ENCODE results near the gene TCF7L1. TPM values are rescaled to one million over a fixed set of nuclear protein-coding genes. Genes with fewer than 3 reads are reported as not detected.

Gene TCF7L1
- total RNA-seq, 1 donor from 2014 or later, result 6.6 TPM

DNA sequence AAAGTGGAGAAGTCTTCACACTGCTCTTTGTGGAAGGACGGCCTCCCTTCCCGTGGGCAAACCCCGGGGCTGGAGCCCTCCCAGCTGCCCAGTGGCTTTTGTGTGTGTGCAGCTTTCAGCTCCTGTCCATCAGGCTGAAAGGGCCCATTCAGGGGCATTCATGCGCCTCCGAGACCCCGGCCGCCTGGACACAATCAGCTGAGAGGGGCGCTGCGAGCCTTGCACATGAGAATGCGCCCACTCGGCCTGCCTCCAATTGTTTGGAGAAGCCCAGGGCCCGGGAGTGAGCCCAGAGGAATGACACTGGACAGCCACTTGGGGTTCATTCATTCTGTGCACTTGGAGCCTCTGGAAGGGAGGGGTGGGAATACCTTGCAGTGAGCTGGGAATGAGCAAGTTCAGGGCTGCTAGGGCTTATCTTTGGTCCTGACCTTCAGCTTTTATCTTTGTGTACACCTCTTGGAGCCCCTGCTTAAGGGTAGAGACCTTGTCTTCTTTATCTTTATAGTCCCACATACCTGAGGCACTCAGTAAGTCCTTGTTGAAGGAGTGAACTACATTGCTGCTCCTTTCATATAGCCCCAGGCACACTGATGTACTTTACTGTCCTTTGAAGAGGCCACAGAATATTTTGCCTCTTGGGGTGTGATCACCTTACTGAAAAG lies 56.5 kb downstream of the TCF7L1 start:
- Mint-ChIP-seq H3K4me1 (ENCODE audit: low read depth, unreplicated experiment) (no peaks in the 10 kb centered on the region), H3K4me3 (ENCODE audit: unreplicated experiment) (no peak overlapping the region), H3K27me3 (ENCODE audit: unreplicated experiment) (peaks cover 1% of the 10 kb centered on the region), H3K9me3 (ENCODE audit: unreplicated experiment) (no peaks in the 10 kb centered on the region), H3K27ac (ENCODE audit: unreplicated experiment) (no peak overlapping the region), H3K36me3 (ENCODE audit: unreplicated experiment) (no peaks in the 10 kb centered on the region)
- TF ChIP-seq, protein P1, sequence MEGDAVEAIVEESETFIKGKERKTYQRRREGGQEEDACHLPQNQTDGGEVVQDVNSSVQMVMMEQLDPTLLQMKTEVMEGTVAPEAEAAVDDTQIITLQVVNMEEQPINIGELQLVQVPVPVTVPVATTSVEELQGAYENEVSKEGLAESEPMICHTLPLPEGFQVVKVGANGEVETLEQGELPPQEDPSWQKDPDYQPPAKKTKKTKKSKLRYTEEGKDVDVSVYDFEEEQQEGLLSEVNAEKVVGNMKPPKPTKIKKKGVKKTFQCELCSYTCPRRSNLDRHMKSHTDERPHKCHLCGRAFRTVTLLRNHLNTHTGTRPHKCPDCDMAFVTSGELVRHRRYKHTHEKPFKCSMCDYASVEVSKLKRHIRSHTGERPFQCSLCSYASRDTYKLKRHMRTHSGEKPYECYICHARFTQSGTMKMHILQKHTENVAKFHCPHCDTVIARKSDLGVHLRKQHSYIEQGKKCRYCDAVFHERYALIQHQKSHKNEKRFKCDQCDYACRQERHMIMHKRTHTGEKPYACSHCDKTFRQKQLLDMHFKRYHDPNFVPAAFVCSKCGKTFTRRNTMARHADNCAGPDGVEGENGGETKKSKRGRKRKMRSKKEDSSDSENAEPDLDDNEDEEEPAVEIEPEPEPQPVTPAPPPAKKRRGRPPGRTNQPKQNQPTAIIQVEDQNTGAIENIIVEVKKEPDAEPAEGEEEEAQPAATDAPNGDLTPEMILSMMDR (IDR thresholded peaks at IDR 0.05; ENCODE audit: partially characterized antibody, unreplicated experiment), result no peak
- DNase-seq, result no peak

DNA sequence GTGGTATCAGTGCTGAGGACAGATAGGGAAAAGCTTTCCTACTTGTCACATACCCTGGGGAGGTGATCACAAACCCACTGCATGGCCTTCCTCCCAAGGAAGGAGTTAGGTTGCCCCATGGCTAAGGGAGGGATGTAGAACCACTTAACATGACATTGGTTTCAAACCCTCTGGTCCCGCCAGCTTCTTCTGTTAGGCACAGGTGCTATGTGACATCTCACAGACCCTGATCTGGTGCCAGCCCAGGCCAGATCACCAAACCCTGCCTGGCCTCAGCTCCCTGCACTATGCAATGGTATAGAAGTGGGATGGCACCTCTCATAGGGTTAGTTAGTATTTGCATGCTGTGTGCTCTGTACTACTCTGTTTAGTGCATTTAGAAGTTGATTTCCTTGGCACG lies 58.0 kb downstream of the TCF7L1 start:
- no peaks in the 10 kb centered on the region for H3K36me3 Mint-ChIP-seq (ENCODE audit: unreplicated experiment)
- no peak overlapping the region for H3K4me3 Mint-ChIP-seq (ENCODE audit: unreplicated experiment)
- no peak for DNase-seq
- TF ChIP-seq, protein P1 (IDR thresholded peaks at IDR 0.05; ENCODE audit: partially characterized antibody, unreplicated experiment), result no peak
- peaks cover 1% of the 10 kb centered on the region for H3K27me3 Mint-ChIP-seq (ENCODE audit: unreplicated experiment)
- H3K27ac Mint-ChIP-seq (ENCODE audit: unreplicated experiment), result no peak overlapping the region
- no peaks in the 10 kb centered on the region for H3K4me1 Mint-ChIP-seq (ENCODE audit: low read depth, unreplicated experiment)
- no peaks in the 10 kb centered on the region for H3K9me3 Mint-ChIP-seq (ENCODE audit: unreplicated experiment)

DNA sequence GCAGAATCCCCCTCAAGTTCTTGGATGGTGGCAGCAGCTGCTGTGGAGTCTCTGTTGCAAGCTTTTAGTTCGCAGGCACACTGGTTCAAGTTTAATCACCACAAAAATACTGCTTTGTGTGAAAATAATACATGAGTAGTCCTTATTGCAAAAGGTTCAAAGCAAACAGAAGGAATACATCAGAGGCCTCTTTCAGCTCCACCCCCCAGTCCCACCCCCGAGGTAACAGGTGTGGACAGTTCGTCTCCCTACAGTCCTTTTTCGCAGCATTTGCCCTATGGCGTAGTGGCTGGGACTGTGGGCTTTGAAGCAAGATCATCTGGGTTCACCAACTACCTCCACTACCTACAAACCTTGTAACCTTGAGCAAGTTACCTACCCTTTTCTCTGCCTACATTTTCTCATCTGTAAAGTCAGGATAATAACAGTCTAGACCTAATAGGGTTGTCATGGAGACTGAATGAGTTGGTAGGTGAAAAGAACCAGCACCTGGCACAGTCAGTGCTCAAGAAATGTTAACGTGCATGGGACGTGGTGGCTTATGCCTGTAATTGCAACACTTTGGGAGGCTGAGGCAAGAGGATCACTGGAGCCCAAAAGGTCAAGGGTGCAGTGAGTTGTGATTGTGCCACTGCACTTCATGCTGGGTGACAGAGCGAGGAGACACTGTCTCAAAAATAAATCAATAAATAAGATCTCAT lies 61.7 kb downstream of the TCF7L1 start:
- H3K27me3 Mint-ChIP-seq (ENCODE audit: unreplicated experiment), result no peaks in the 10 kb centered on the region
- no peak overlapping the region for H3K4me3 Mint-ChIP-seq (ENCODE audit: unreplicated experiment)
- no peak overlapping the region for H3K27ac Mint-ChIP-seq (ENCODE audit: unreplicated experiment)
- no peaks in the 10 kb centered on the region for H3K9me3 Mint-ChIP-seq (ENCODE audit: unreplicated experiment)
- H3K36me3 Mint-ChIP-seq (ENCODE audit: unreplicated experiment), result no peaks in the 10 kb centered on the region
- no peak for DNase-seq
- TF ChIP-seq, protein P1 (IDR thresholded peaks at IDR 0.05; ENCODE audit: partially characterized antibody, unreplicated experiment), result no peak
- H3K4me1 Mint-ChIP-seq (ENCODE audit: low read depth, unreplicated experiment), result no peaks in the 10 kb centered on the region

DNA sequence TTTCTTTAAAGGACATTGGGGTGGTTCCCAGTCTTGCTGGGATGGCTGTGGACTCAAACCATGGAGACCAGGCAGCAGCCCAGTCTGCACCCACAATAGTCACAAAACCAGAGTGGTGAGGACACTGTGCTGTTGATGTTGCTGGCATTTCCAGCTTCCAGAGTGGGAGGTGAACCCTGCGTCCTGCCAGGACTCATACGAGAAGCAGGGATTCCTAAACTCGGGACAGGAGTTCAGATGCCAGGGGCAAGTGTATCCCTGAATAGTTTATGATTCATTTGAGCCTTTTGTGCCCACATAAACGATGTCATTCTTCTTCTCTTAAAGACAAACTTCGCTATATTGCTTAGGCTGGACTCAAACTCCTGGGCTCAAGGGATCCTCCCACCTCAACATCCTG lies 62.8 kb downstream of the TCF7L1 start:
- H3K9me3 Mint-ChIP-seq (ENCODE audit: unreplicated experiment), result no peaks in the 10 kb centered on the region
- H3K4me3 Mint-ChIP-seq (ENCODE audit: unreplicated experiment), result no peak overlapping the region
- no peaks in the 10 kb centered on the region for H3K4me1 Mint-ChIP-seq (ENCODE audit: low read depth, unreplicated experiment)
- no peak for DNase-seq
- no peak overlapping the region for H3K27ac Mint-ChIP-seq (ENCODE audit: unreplicated experiment)
- TF ChIP-seq, protein P1 (IDR thresholded peaks at IDR 0.05; ENCODE audit: partially characterized antibody, unreplicated experiment), result no peak
- H3K27me3 Mint-ChIP-seq (ENCODE audit: unreplicated experiment), result no peaks in the 10 kb centered on the region
- H3K36me3 Mint-ChIP-seq (ENCODE audit: unreplicated experiment), result no peaks in the 10 kb centered on the region

DNA sequence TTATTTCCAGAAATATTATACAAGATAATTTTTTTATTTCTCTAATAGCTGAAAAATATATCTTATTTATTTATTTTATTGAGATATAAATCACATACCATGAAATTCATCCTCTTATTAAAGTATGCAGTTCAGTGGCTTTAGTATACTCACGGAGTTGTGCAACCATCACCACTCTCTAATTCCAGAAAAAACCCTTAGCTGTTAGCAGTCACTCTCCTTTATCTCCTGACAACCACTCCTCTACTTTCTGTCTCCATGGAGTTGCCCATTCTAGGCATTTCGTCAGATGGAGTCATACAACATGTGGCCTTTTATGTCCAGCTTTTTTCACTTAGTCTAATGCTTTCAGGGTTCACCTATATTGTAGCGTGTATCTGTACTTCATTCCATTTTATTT lies 66.5 kb downstream of the TCF7L1 start:
- Mint-ChIP-seq H3K27me3 (ENCODE audit: unreplicated experiment) (no peaks in the 10 kb centered on the region), H3K4me1 (ENCODE audit: low read depth, unreplicated experiment) (no peaks in the 10 kb centered on the region), H3K36me3 (ENCODE audit: unreplicated experiment) (no peaks in the 10 kb centered on the region), H3K9me3 (ENCODE audit: unreplicated experiment) (no peaks in the 10 kb centered on the region), H3K27ac (ENCODE audit: unreplicated experiment) (no peak overlapping the region), H3K4me3 (ENCODE audit: unreplicated experiment) (no peak overlapping the region)
- TF ChIP-seq, protein P1 (IDR thresholded peaks at IDR 0.05; ENCODE audit: partially characterized antibody, unreplicated experiment), result no peak
- DNase-seq, result no peak

Measured in glutamatergic neuron (in vitro differentiated cells).